ENCODE results near the gene ZEB2. TPM values are rescaled to one million over a fixed set of nuclear protein-coding genes. Genes with fewer than 3 reads are reported as not detected.

The ZEB2 gene
- total RNA-seq, 1 donor from 2014 or later, result 121 TPM

DNA sequence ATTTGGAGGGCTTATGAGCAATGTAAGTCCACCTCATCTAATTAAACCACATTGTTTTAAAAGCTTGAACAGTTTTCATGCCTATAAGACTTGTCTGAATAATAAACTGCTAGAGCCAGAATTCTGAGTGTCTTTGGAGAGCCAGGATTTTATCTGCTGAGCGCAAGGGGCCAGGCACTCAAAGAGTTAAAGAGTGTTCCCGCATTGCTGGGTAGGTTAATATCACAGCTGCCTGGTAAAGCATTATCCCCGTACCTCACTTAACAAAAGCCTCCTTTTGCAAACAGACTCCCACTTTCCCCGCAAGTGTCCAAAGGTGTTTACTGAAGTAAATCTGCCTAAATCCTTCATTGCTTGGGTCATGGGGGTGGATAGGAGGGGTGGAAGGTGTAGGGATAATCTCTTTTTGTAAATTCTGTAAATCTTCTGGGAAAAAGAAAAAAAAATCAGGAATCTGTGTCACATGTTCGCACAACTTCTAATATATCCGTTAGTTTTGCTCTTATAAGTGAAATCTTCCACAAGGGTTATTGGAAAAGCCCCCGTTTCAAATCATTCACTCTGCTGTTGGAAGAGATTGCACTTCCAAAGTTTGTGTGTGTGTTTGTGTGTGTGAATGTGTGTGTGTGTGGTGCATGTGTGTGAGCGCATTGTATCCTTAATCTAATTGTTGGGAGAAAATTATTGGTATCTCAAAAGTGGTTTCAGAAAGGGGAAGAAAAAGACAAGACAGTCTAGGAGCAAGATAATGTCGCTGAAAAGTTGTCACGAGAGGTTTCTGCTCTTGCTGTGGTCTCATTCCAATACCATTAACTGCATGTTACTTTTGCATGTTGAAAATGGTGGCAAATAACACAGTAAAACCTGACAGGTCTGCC lies 10.7 kb downstream of the ZEB2 start:
- no peak for DNase-seq
- H3K27ac Mint-ChIP-seq (ENCODE audit: unreplicated experiment), result peak overlapping the region; percentile 63
- no peaks in the 10 kb centered on the region for H3K27me3 Mint-ChIP-seq (ENCODE audit: unreplicated experiment)
- H3K4me1 Mint-ChIP-seq (ENCODE audit: low read depth, unreplicated experiment), result peaks cover 87% of the 10 kb centered on the region
- peaks cover 5% of the 10 kb centered on the region for H3K9me3 Mint-ChIP-seq (ENCODE audit: unreplicated experiment)
- no peaks in the 10 kb centered on the region for H3K36me3 Mint-ChIP-seq (ENCODE audit: unreplicated experiment)
- peak overlapping the region; percentile 46 for H3K4me3 Mint-ChIP-seq (ENCODE audit: unreplicated experiment)
- TF ChIP-seq, protein P1, sequence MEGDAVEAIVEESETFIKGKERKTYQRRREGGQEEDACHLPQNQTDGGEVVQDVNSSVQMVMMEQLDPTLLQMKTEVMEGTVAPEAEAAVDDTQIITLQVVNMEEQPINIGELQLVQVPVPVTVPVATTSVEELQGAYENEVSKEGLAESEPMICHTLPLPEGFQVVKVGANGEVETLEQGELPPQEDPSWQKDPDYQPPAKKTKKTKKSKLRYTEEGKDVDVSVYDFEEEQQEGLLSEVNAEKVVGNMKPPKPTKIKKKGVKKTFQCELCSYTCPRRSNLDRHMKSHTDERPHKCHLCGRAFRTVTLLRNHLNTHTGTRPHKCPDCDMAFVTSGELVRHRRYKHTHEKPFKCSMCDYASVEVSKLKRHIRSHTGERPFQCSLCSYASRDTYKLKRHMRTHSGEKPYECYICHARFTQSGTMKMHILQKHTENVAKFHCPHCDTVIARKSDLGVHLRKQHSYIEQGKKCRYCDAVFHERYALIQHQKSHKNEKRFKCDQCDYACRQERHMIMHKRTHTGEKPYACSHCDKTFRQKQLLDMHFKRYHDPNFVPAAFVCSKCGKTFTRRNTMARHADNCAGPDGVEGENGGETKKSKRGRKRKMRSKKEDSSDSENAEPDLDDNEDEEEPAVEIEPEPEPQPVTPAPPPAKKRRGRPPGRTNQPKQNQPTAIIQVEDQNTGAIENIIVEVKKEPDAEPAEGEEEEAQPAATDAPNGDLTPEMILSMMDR (IDR thresholded peaks at IDR 0.05; ENCODE audit: partially characterized antibody, unreplicated experiment), result no peak

DNA sequence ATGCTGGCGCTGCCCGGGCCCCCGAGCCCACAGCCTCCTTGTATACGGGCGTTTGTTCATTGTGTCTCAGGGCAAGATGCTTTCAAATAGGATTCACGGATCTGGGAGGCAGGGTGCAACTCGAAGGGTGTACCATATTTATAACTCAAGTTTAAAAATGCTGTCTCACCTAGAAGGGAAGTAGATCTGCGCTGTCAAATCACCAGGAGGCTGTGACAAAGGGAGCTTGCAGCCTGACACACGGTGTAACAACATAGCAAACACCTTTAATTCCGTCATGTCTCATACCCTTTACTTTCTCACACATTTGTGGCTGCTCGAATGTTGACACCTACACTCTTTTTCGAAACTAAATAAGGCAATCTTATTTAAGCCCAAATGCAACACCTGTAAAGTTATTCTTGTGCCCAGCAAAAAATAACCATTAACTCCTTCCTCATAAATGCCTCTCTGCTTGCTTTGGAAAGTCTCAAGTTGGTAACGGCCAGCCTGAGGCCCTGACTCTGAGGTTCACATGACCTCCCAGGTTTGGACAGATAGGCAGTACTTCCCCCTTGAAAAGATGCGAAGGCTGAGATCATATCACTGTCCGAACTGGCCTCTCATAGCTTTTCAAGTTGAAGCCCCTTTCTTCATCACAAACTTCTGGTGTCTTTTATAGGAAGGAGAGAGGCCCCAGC lies 11.6 kb downstream of the ZEB2 start:
- Mint-ChIP-seq H3K36me3 (ENCODE audit: unreplicated experiment) (no peaks in the 10 kb centered on the region), H3K4me3 (ENCODE audit: unreplicated experiment) (peak overlapping the region; percentile 25), H3K9me3 (ENCODE audit: unreplicated experiment) (peaks cover 4% of the 10 kb centered on the region), H3K27me3 (ENCODE audit: unreplicated experiment) (no peaks in the 10 kb centered on the region), H3K27ac (ENCODE audit: unreplicated experiment) (peak overlapping the region; percentile 11), H3K4me1 (ENCODE audit: low read depth, unreplicated experiment) (peaks cover 88% of the 10 kb centered on the region)
- TF ChIP-seq, protein P1 (IDR thresholded peaks at IDR 0.05; ENCODE audit: partially characterized antibody, unreplicated experiment), result no peak
- no peak for DNase-seq

DNA sequence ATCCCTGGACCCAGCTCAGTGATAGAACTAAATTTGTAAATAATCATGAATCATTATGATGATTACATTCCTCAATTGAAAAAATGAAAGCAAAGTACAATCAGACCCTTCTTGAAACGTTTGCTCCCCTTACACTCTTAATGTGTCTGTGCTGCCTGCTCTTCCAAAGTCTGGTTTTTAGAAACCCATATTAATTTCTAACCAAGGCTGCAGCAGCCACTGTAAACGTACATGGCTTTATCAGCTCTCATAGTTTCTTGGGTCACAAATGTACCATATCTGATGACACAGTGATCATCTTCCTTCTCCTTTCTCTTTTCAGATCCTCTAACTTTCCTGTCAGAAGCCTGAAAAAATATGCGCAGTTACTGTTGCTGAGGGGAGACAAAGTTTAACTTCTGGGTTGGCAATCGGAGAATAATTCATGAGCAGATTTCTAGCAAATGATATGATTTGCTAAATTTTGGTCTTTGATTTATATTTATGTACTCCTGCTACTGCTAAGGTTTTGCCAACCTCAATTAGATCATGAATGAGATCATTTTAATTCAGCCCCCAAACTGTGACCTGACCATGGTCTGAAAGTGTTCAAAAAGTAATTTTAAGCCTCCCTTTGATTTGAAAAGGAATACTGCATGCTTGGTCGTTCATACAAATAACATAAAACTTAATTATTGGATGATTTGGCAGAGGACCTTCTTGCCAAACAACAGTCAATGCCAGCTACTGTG lies 12.3 kb downstream of the ZEB2 start:
- peaks cover 87% of the 10 kb centered on the region for H3K4me1 Mint-ChIP-seq (ENCODE audit: low read depth, unreplicated experiment)
- no peaks in the 10 kb centered on the region for H3K36me3 Mint-ChIP-seq (ENCODE audit: unreplicated experiment)

DNA sequence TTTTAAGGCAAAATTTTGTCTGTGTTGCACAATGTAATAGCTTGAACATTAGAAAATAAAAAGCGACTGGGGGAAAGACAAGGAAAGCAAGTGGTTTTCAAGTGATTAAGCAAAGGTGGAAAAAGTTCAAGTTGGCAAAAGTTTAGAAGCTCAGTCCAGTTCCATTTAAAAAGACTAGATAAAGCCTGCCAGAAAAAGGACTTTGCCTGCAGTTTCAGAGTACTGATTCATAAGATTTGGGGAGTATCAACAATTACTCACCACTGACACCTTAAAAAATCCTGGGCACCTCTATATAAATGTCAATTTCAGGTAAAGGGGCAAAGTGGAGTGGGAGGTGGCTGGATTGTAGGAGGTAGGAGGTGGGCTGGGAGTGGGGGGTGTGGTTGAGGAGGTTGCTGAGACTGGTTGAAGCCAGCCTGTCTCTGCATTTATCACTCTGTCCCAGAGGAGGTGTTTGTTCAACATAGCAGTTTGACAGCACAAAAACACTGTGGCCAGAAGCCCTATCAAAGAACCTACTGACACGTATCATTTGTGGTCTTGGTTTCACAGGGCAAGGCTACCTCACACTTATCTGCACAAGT lies 14.6 kb downstream of the ZEB2 start:
- Mint-ChIP-seq H3K9me3 (ENCODE audit: unreplicated experiment) (peaks cover 1% of the 10 kb centered on the region), H3K27me3 (ENCODE audit: unreplicated experiment) (no peaks in the 10 kb centered on the region), H3K27ac (ENCODE audit: unreplicated experiment) (no peak overlapping the region), H3K36me3 (ENCODE audit: unreplicated experiment) (no peaks in the 10 kb centered on the region), H3K4me1 (ENCODE audit: low read depth, unreplicated experiment) (peaks cover 85% of the 10 kb centered on the region), H3K4me3 (ENCODE audit: unreplicated experiment) (peak overlapping the region; percentile 43)
- DNase-seq, result no peak
- TF ChIP-seq, protein P1 (IDR thresholded peaks at IDR 0.05; ENCODE audit: partially characterized antibody, unreplicated experiment), result no peak

More for the DNA sequence above, 12.3 kb downstream of the ZEB2 start:
- Mint-ChIP-seq H3K9me3 (ENCODE audit: unreplicated experiment) (peaks cover 5% of the 10 kb centered on the region), H3K27me3 (ENCODE audit: unreplicated experiment) (no peaks in the 10 kb centered on the region), H3K4me3 (ENCODE audit: unreplicated experiment) (peak overlapping the region; percentile 25), H3K27ac (ENCODE audit: unreplicated experiment) (peak overlapping the region; percentile 11)
- TF ChIP-seq, protein P1 (IDR thresholded peaks at IDR 0.05; ENCODE audit: partially characterized antibody, unreplicated experiment), result no peak
- DNase-seq, result no peak
